Osteocyte (in vitro differentiated cells): ENCODE results near the gene MARCHF10. TPM values are rescaled to one million over a fixed set of nuclear protein-coding genes. Genes with fewer than 3 reads are reported as not detected.

Source experiments
- DNase-seq: peaks from one replicate; pipeline ENCODE4 v3.0.0; 2021; ENCODE audit warnings: mixed read lengths; ENCODE audit not compliant: unreplicated experiment; ENCODE audit errors: extremely low spot score
- H3K27ac Mint-ChIP-seq: one replicate; pipeline ENCODE4 v1.8.0; 2021; ENCODE audit warnings: mild to moderate bottlenecking, mixed read lengths; ENCODE audit not compliant: unreplicated experiment
- H3K27me3 Mint-ChIP-seq: one replicate; pipeline ENCODE4 v1.8.0; 2021; ENCODE audit warnings: mixed read lengths; ENCODE audit not compliant: unreplicated experiment
- H3K36me3 Mint-ChIP-seq: one replicate; pipeline ENCODE4 v1.8.0; 2021; ENCODE audit warnings: mixed read lengths; ENCODE audit not compliant: unreplicated experiment
- H3K4me1 Mint-ChIP-seq: one replicate; pipeline ENCODE4 v1.8.0; 2021; ENCODE audit warnings: mixed read lengths; ENCODE audit not compliant: unreplicated experiment
- H3K4me3 Mint-ChIP-seq: one replicate; pipeline ENCODE4 v1.8.0; 2021; ENCODE audit warnings: mild to moderate bottlenecking, moderate library complexity, mixed read lengths; ENCODE audit not compliant: unreplicated experiment
- H3K9me3 Mint-ChIP-seq: one replicate; pipeline ENCODE4 v1.8.0; 2021; ENCODE audit warnings: mixed read lengths; ENCODE audit not compliant: unreplicated experiment
- CTCF ChIP-seq: fragments of 200-600 bp; sonication (generic); IDR thresholded peaks from 2 replicates; pipeline ENCODE4 v1.5.0; 2021; ENCODE audit warnings: antibody characterized with exemption, mild to moderate bottlenecking, moderate library complexity
- total RNA-seq: library from RNA; stranded (reverse); gene quantifications from 2 replicates; pipeline ENCODE4 v1.2.1, GENCODE V29; 2021

The MARCHF10 gene
- total RNA-seq, 1 donor from 2014 or later = not detected

- H3K4me3 Mint-ChIP-seq = no peak overlapping the region
Observed at GRCh38 chr17:62714016-62714777, 93.9 kb downstream of the MARCHF10 start.

GRCh38 chr17:62713086-62713881, 94.8 kb downstream of the MARCHF10 start:
- H3K27me3 Mint-ChIP-seq = no peaks in the 10 kb centered on the region
- no peak for DNase-seq
- H3K4me3 Mint-ChIP-seq = no peak overlapping the region
- no peaks in the 10 kb centered on the region for H3K36me3 Mint-ChIP-seq
- no peak for TF ChIP-seq CTCF
- H3K4me1 Mint-ChIP-seq = peaks cover 2% of the 10 kb centered on the region
- no peak overlapping the region for H3K27ac Mint-ChIP-seq
- H3K9me3 Mint-ChIP-seq = no peaks in the 10 kb centered on the region

More at GRCh38 chr17:62714016-62714777, 93.9 kb downstream of the MARCHF10 start:
- TF ChIP-seq CTCF = no peak
- Mint-ChIP-seq H3K27me3 (no peaks in the 10 kb centered on the region), H3K4me1 (peaks cover 2% of the 10 kb centered on the region), H3K9me3 (no peaks in the 10 kb centered on the region), H3K27ac (no peak overlapping the region), H3K36me3 (no peaks in the 10 kb centered on the region)
- DNase-seq = no peak

GRCh38 chr17:62712171-62712581, 95.9 kb downstream of the MARCHF10 start:
- Mint-ChIP-seq H3K4me3 (no peak overlapping the region), H3K27ac (no peak overlapping the region)
- DNase-seq = no peak

GRCh38 chr17:62708587-62708986, 99.5 kb downstream of the MARCHF10 start:
- H3K27ac Mint-ChIP-seq = no peak overlapping the region
- no peak for TF ChIP-seq CTCF
- H3K4me3 Mint-ChIP-seq = no peak overlapping the region
- H3K4me1 Mint-ChIP-seq = peaks cover 22% of the 10 kb centered on the region
- H3K9me3 Mint-ChIP-seq = no peaks in the 10 kb centered on the region
- no peaks in the 10 kb centered on the region for H3K27me3 Mint-ChIP-seq
- no peak for DNase-seq
- H3K36me3 Mint-ChIP-seq = no peaks in the 10 kb centered on the region

More at GRCh38 chr17:62712171-62712581, 95.9 kb downstream of the MARCHF10 start:
- TF ChIP-seq CTCF = no peak
- no peaks in the 10 kb centered on the region for H3K9me3 Mint-ChIP-seq
- H3K4me1 Mint-ChIP-seq = peaks cover 2% of the 10 kb centered on the region
- H3K27me3 Mint-ChIP-seq = no peaks in the 10 kb centered on the region
- no peaks in the 10 kb centered on the region for H3K36me3 Mint-ChIP-seq

GRCh38 chr17:62707425-62707739, 100.7 kb downstream of the MARCHF10 start:
- DNase-seq = no peak
- no peak for TF ChIP-seq CTCF
- no peaks in the 10 kb centered on the region for H3K9me3 Mint-ChIP-seq
- H3K27me3 Mint-ChIP-seq = no peaks in the 10 kb centered on the region
- no peak overlapping the region for H3K4me3 Mint-ChIP-seq
- H3K36me3 Mint-ChIP-seq = no peaks in the 10 kb centered on the region
- H3K4me1 Mint-ChIP-seq = peaks cover 31% of the 10 kb centered on the region
- no peak overlapping the region for H3K27ac Mint-ChIP-seq
